IMR-90 (cell line): Measurements from ENCODE around the gene TTBK2.

Experiments
- CEBPB ChIP-seq: IDR thresholded peaks from 2 replicates; pipeline ENCODE4 v1.6.1; 2012; ENCODE audit warnings: low read depth, low read length, improper control_type of control experiment
- MXI1 ChIP-seq: IDR thresholded peaks from 2 replicates; pipeline ENCODE4 v1.6.1; 2012; ENCODE audit warnings: low read depth, mild to moderate bottlenecking, low read length, moderate library complexity, borderline replicate concordance
- NFE2L2 ChIP-seq: fragments of 150-350 bp; IDR thresholded peaks from 2 replicates; pipeline ENCODE4 v1.6.1; 2016; ENCODE audit warnings: low read depth, mild to moderate bottlenecking, low read length
- POLR2A ChIP-seq: IDR thresholded peaks from 2 replicates; pipeline ENCODE4 v1.6.1; 2012; ENCODE audit warnings: mild to moderate bottlenecking, low read depth, low read length
- RAD21 ChIP-seq: IDR thresholded peaks from 2 replicates; pipeline ENCODE4 v1.6.1; 2012; ENCODE audit warnings: low read length, improper control_type of control experiment
- RCOR1 ChIP-seq: IDR thresholded peaks from 2 replicates; pipeline ENCODE4 v1.6.1; 2012; ENCODE audit warnings: mild to moderate bottlenecking, low read length, improper control_type of control experiment; ENCODE audit not compliant: insufficient replicate concordance
- RFX5 ChIP-seq: IDR thresholded peaks from 2 replicates; pipeline ENCODE4 v1.8.0; 2012; ENCODE audit warnings: low read depth, mild to moderate bottlenecking, low read length, moderate library complexity
- SMC3 ChIP-seq: fragments of 150-350 bp; IDR thresholded peaks from 2 replicates; pipeline ENCODE4 v1.6.1; 2016; ENCODE audit warnings: low read depth, mild to moderate bottlenecking, antibody characterized with exemption, low read length, moderate library complexity
- TF ChIP-seq, protein P1 (sequence below): conservative IDR thresholded peaks from 2 replicates; pipeline ENCODE4 v1.5.1; 2012; ENCODE audit warnings: mild to moderate bottlenecking, low read depth, low read length, improper control_type of control experiment
- TF ChIP-seq, protein P2 (sequence below): fragments of 150-350 bp; IDR thresholded peaks from 2 replicates; pipeline ENCODE4 v1.6.1; 2017; ENCODE audit warnings: mild to moderate bottlenecking, antibody characterized with exemption, low read length, low read depth

DNA sequence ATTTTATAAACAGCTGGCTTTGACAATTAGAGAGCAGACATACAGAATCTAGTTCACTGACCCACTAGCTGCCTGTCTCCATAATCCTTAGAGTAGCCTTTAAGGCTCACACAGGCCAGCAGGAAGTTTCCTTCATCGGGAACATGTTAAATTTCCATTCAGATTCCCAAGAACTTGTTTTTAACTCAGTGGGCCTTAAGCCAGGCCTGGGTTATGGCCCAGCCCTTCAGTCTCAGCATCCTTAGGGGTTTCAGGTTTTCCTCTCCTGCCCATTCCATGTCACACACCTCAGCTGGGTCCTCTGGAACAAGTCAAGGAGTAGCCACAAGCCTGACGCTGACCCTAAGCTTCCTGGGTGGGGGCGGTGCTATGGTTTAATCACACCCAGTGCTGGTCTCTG lies 198.7 kb downstream of the TTBK2 start:
- TF ChIP-seq, protein P1, sequence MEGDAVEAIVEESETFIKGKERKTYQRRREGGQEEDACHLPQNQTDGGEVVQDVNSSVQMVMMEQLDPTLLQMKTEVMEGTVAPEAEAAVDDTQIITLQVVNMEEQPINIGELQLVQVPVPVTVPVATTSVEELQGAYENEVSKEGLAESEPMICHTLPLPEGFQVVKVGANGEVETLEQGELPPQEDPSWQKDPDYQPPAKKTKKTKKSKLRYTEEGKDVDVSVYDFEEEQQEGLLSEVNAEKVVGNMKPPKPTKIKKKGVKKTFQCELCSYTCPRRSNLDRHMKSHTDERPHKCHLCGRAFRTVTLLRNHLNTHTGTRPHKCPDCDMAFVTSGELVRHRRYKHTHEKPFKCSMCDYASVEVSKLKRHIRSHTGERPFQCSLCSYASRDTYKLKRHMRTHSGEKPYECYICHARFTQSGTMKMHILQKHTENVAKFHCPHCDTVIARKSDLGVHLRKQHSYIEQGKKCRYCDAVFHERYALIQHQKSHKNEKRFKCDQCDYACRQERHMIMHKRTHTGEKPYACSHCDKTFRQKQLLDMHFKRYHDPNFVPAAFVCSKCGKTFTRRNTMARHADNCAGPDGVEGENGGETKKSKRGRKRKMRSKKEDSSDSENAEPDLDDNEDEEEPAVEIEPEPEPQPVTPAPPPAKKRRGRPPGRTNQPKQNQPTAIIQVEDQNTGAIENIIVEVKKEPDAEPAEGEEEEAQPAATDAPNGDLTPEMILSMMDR = no peak
- no peak for TF ChIP-seq CEBPB
- no peak for TF ChIP-seq POLR2A
- no peak for TF ChIP-seq RCOR1
- TF ChIP-seq, protein P2, sequence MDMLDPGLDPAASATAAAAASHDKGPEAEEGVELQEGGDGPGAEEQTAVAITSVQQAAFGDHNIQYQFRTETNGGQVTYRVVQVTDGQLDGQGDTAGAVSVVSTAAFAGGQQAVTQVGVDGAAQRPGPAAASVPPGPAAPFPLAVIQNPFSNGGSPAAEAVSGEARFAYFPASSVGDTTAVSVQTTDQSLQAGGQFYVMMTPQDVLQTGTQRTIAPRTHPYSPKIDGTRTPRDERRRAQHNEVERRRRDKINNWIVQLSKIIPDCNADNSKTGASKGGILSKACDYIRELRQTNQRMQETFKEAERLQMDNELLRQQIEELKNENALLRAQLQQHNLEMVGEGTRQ = no peak
- TF ChIP-seq SMC3 = no peak
- TF ChIP-seq NFE2L2 = no peak
- no peak for TF ChIP-seq MXI1
- TF ChIP-seq RFX5 = no peak
- no peak for TF ChIP-seq RAD21
